GM21825 (cell line): ENCODE measurements around the gene STAB1.
"Not testable (repeated sequence)": the region's sequence is repeated elsewhere in the genome, so short reads cannot be mapped to it uniquely, and the experiment has no call there.

Experiments
- ATAC-seq: cut with Tn5 transposase; IDR thresholded peaks from one replicate; pipeline ENCODE4 v1.9.1; 2021; ENCODE audit warnings: mild to moderate bottlenecking, moderate library complexity; ENCODE audit not compliant: unreplicated experiment

STAB1 gene

DNA sequence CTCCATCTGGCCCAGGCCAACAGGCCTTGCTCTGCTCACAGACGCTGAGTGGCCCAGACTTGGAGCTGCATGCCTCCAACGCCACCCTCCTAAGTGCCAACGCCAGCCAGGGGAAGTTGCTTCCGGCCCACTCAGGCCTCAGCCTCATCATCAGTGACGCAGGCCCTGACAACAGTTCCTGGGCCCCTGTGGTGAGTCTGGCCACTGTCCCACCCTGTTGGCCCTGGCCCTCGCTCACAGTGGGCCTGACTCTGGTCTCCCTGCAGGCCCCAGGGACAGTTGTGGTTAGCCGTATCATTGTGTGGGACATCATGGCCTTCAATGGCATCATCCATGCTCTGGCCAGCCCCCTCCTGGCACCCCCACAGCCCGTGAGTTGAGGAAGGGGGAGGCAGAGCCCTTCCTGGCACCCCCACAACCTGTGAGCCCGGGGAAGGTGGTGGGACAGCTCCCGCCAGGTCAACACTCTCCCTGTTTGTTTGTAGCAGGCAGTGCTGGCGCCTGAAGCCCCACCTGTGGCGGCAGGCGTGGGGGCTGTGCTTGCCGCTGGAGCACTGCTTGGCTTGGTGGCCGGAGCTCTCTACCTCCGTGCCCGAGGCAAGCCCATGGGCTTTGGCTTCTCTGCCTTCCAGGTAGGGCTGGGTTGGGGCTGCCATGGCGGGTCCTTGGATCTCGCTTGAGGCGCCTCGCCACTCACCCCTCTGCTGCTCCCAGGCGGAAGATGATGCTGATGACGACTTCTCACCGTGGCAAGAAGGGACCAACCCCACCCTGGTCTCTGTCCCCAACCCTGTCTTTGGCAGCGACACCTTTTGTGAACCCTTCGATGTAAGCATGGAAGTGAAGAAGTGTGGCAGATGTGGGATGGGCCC is 28.5 kb downstream of the STAB1 start:
- no peak for ATAC-seq

DNA sequence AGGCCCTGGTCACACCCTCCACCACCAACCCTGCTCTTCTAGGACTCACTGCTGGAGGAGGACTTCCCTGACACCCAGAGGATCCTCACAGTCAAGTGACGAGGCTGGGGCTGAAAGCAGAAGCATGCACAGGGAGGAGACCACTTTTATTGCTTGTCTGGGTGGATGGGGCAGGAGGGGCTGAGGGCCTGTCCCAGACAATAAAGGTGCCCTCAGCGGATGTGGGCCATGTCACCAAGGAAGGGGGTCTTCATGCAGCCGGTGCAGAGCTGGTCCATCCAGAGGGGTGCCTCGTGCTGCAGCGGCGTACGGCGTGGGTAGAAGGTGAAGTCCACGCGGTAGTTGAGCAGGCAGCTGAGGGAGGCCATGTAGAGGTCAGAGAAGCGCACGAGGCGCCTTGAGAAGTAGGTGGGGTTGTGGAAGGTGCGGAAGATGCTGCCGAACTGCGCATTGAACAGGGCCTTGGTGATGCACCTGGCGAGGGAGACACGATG is 29.2 kb downstream of the STAB1 start:
- ATAC-seq: no peak

DNA sequence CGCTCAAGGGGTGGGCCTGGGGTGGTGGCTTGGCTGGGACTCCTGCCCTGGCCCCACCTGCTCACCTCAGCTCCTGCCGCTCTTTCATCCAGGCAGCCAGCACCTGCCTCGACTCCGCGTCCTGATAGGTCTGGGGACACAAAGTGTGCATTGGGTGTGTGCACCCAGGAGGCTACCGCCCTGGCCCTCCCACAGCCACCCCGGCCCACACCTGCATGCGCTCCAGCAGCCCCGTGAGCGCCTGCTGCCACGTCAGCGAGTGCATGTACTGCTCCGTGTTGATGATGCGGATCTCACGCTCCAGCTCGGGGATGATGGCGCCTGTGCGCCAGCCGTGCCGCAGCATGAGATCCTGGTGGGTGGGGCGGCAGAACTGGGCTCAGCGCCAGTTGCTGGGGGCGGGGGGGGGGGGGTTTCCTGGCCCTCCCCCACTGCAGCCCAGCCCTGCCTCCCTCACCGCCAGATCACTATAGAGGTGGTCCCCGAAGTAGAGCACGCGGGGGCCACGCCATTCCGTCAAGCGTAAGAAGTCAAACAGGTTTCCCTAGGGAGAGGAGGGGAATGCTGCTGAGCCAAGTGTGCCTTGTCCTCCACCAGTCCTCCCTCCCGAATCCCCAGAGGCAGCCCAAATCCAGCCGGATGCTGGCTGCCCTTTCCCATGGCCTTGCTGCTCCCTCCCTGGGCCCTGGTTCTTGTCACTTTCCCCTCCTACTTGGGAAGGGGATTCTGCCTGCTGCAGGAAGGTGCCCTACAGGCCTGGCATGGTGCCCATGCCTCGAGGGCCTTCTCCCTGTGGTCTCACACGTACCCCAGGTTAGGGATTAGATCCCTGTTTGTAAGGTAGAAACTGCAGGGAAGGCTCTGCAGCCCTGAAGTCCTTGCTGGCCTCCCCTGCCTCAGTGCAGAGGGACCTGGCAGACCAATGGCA is 29.9 kb downstream of the STAB1 start:
- no peak for ATAC-seq

DNA sequence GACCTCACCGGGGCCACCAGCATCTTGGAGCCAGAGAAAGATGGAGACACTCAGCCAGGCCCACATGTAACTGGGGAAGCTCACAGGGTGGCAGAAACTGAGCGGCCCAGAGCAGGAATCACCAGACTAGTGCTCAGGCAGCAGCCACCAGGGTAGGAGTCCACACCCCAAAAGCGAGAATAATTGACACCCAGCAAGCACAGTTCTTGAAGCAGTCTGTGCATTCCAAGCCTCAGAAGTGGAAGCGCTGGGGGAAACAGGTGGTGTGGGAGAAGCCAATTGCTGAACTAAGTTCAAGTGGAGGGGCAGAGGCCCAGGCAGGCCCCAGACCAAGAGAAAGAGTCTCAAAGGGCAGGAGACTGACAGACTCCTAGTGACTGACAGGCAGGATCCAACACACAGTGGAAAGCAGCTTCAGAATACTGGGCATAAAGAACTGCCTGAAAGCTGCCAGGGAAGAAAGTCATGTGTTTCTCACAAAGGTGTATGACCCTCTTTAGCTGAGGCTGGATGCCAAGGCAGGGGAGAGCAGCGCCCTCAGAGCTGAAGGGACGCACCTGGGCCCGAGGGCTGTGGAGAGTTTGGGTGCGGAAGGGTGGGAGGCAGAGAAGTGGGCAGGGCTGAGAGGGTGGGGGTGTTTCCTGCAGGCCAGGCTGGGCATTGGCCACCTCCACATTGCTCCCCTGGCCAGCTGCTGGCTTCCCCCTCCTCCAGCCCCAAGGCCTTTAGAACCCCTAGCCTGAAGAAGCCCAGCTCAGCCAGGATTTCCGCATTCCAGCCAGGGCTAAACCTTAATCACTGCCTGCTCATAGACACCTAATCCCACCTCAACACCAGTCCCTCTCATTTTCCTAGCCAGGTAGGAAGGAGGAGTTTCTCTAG is 30.8 kb downstream of the STAB1 start:
- no peak for ATAC-seq

DNA sequence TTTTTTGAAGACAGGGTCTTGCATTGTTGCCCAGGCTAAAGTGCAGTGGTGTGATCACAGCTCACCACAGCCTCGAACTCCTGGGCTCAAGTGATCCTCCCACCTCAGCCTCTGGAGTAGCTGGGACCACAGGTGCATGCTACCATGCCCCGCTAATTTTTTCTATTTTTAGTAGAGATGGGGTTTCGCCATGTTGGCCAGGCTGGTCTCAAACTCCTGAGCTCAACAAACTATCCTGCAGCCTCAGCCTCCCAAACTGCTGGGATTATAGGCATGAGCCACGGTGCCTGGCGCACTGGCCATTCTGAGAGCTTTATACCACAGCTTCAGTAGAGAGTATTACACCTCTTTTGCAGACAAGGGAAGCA is 31.5 kb downstream of the STAB1 start:
- ATAC-seq: not testable (repeated sequence)

DNA sequence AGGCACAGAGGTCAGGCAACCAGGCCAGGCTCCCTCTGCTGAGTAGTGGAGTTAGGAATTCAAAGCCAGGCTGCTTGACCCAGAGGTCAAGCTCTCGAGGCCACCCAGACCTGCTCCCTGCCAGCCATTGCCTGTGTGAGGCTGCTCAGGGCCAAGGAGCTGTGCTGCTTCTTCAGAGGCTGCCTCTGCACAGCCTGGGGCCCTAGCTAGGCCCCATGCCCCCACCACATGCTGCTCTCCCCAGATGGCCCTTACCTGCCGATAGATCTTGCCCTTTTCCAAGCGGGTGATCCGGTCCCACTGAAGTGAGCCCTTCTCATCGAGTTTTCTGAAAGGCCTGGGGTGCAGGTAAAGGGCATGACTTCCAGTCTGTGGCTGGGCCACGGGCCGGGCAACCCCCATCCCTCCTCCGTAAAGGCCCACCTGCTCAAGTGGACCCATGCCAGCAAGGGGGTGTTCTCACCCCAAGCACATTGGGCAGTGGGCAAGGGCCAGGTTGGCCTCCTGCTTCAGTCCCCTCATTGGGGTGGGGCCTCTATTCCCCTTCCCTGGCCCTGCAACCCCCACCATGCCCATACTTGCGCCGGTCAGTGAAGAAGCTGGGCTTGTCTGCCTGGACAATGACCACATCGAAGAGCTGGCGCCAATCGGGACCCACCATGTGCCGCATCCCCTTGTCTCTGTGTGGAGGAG is 32.0 kb downstream of the STAB1 start:
- ATAC-seq: no peak

DNA sequence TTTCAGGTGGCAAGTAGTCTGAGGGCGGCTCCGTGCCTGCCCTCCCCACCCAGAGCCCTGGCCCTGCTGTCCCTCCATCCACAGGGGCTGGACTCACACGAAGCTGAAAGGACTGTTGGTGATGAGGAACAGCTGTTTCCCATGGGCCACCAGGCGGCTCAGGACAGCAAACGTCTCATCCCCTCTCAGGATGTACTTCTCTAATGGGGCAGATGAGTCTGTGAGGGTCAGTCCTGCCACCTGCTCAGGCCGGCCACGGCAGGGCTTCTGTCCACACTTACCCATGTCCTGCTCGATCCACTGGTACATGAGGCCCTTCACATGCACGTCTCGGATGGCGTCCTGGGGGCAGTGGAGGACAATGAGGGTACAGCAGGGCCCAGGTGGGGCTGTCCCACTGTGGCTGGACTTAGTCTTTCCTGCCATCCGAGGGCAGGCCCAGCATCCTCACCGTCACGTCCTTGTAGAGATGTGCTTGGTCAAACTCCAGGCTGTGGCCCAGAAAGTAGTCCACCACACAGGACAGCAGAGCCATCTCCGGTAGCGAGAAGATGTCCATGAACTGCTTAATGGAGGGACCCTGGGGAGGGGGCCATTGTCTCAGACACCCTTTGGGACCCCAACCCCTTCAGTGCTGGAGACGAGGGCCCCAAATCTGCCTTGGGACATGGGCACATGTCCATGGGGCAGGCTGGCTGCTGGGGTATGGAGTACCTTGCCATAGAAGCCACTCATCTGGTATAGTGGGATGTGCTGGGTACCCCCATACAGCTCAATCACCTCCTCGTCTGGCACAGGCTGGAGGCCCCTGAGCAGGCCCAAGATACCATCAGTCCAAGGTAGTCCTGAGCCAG is 32.8 kb downstream of the STAB1 start:
- ATAC-seq: no peak

DNA sequence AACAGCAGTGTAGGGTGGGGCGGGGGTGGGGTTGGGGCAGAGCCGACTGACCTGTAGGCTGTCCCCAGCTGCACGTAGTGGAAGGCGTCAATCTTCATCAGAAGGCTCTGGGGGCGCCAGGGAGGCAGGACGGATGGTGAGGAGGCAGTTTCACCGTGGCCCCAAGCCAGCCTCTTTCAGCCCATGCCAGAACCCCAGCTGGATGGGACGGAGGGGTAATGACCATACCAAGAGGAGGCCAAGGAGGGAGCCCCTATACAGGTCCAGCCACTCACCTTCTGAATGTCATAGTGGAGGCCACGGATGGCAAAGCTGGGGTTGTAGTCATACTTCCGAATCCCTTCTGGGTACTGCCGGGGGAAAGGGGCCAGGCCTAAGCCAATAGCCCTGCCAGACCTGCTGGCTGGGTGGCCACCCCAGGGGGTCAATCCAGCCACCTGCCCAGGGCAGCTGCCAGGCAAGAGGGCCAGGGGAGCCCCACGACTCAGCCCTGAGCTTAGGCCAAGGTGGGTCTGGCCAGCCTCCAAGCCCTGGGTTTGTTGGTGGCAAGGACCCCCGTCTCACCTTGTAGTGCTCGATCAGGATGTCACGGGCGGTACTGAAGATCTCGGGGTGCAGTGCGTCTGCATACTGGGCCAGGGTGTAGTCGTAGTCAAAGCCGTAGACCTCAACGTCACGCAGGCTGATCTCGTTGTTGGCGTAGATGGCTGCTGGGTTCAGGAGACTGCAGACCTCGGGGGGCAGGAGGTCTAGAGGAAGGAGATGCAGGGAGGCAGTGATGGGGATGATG is 33.6 kb downstream of the STAB1 start:
- ATAC-seq: no peak

DNA sequence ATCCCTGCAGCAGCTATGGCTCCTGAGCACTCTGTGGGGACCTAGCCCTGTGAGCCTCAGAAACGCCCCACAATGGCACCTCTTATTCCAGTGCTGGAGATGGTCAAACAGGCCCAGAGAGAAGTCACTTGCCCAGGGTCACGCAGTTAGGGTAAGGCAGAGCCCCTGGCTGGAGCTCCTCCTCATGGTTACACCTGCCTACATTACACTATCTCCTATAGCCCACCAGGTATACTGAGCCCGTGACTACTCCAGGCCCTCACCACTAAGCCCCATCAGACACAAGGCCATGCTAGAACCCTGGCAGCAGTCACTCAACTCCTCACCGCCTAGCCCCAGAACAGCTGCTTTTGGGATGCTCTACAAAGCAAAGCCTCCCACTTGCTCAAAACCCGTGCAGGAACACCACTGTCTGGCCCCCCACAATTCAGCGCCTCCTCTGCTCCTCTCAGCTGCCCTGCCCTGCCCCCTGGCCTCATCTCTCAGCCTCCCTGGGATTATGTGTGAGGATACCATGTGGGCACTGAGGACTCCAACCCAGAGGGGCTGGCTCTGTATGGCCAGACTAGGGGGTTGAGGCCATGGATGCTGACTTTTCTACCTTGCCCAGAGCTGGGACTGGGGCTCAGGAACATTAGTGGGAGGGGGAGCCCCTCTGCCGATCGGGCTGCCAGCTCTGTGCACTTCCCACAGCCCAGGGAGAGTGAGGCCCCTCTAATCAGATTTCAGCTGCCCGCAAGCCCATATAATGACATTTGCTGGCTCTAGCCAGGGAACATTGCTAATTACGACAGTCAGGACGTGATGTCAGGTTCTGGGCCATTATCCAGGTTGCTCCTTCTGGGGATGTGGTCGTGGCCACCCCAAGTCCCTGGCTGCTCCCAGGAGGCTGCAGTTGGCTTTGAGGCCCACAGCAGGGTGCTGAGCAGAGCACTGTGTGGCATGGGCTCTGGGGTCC is 34.5 kb downstream of the STAB1 start:
- ATAC-seq: no peak

DNA sequence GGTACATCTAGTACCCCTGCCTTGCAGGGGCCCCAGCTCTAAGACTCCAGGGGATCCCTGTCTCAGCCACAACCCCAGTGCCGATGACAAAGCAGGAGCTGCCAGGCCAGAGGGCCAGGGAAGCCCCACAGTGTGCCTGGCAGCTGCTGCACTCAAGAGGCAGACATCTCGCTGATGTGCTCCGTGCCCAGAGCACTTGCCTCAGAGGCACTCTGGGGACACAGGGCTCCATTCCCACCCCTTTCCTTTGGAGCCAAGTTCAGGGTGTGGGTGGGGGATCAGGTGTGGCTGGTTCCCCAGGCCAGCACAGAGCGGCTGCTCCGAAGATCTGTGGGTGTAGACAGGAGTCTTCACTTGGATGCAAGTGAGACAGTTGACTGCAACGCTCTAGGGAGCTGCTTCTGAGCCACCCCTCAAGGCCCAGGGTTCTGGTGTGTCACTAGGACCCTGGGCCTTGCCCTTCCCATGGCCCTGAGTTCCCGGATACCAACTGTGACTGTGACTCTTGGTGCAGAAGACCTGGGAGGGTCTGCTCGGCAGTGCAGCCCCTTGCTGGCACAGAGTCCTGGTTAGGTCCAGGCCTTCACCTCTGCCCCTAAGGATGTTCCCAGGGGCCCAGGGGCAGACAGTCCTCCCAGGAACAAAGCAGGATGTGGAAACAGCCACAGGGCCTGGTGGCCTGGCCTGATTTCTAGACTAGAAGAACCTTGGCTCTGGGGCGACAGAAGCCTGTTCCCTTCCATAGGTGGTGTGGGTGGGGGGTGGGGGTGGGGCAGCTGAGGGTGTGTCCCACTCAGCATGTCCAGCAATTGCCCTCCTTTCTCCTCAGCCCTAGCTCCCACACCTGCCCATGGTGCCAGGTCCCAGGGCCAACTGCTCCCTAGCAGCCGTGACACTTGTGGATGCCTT is 36.0 kb downstream of the STAB1 start:
- no peak for ATAC-seq

DNA sequence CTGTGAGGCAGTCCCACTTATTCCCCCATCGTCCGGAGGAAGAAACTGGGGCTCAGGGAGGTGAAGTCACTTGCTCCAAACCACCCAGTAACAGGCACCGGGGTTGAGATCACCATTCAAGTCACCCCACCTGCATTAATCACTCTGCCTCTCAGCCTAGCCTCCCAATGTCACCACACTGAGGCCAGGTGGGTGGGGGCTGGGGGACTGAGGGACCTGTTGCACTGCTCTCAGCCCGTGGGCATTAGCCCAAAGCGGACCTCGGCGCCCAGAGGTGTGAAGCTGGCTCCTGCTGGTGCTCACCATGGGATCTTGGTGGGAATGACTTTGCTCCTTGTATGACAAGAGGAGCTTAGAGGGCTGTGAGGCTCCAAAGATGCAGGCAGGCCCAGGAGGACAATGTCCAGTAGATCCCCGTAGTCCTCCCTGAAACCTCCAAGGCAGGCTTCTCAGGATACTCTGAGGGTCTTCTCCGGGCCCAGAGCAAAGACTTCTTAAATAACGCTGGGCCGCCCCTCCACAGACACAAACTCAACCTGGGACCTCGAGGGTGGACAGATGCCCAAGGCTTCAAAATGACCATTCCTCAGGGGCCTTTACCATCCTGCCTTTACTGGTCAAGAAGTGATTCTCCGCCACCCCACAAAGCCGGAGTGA is 36.9 kb downstream of the STAB1 start:
- ATAC-seq: no peak

DNA sequence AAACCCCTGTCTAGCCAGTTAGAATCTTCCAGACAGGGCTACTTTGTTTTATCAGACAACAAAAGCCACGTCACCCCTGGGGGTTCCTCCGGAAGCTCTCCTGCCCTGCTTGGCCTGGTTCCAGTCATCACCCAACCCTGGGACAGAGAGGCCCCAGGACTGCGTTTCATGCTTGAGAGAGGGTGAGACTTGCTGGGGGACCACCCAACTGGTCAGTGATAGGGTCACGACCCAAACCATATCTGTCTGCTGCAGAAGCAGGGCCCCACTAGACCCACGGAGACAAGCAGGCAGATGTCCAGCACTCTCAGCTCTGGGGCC is 37.3 kb downstream of the STAB1 start:
- no peak for ATAC-seq

DNA sequence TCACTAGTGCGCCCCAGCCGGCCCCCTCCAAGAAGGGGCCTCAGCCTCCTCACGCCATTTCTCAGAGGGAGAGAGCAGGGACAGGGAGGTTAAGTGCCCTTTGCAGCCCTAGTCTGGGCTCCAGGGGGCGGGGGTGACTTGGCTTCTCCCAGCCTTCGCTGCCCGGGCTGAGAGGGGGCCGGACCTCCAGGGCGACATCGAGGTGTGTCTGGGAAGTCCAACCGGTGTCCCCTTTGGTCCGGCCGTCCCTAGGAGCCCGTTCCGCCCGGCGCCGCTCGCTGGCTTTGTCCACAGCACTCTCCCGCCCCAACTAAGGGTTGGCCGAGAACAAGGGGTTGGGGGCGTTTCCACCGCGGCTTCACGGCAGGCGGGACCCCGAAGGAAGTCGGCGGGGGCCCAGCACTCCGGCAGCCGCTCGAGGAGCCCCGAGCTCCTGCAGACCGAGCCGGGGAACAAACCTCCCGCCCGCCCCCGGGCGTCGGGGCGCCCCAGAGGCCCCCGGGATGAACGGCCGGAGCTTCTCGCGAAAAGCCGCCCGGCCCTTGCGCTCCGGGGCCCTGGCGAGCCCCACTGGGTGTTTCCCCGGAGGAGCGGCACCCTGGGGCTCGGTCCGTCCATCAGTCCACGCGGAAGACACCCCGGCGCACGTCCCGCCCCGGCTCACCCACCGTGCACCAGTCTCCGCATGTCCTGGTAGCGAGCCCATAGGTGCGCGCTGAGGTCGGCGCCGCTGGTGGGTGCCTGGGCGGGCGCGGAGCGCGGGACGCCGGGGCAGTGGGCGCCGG is 37.9 kb downstream of the STAB1 start:
- ATAC-seq: no peak

DNA sequence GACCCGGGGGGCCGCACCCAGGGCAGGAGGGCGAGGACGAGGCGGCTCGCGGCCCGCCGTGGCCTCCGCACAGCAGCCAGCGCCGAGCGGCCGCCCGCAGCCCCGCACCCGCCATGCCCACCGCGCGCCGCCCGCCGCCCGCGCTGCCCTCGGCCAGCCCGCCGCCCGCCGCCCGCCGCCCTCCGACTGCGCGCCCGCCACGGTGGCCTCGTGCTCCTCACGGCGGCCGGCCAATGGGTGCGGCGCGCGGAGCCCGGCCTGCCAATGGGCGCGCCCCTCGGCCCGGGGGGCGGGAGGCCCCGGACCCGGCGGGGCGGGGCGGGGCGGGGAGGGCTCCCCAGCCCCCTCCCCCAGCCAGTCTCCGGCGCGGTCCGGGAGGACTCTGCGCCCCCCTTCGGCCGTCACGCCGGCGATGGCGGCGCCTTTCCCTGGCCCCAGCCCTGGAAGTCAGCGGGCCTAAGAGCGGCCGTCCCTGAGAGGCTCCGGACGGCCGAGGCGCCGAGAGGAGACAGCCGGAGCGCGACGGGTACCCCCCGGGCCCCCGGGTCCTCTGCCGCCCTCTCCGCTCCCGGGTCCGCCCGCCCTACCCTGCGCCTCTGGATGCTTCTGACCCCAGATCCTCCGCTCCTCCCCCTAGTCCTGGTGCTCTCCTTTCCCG is 38.6 kb downstream of the STAB1 start, which contains the start of gene NT5DC2:
Gene NT5DC2, minus strand, starts transcription at position 235 of the 658 bp plus-strand sequence. Its CDS starts 120 bp downstream, at position 115.
- peak; percentile 32 for ATAC-seq
